Spleen (tissue), 11 donors: ENCODE measurements around the gene TGFBRAP1. TPM values are rescaled to one million over a fixed set of nuclear protein-coding genes. Genes with fewer than 3 reads are reported as not detected.
"Not testable (repeated sequence)": the region's sequence is repeated elsewhere in the genome, so short reads cannot be mapped to it uniquely, and the experiment has no call there.

ENCODE experiments used
- DNase-seq: peaks from one replicate; pipeline ENCODE4 v3.0.0-alpha.2; 2020
- H3K27ac ChIP-seq, 8 donors: fragments of 200-600 bp; sonication (generic) in 7 of 8; 1 replicate in 4 of 8; 2 replicates in 4 of 8; pipeline versions ENCODE4 v1.5.0 to v1.8.0; 2016 to 2021; ENCODE audit warnings: inconsistent platforms in 4 of 8, mild to moderate bottlenecking in 4 of 8, moderate library complexity in 1 of 8
- H3K27me3 ChIP-seq, 7 donors: fragments of 200-600 bp; sonication (generic) in 6 of 7; replicated peaks in 1 of 7; 1 replicate in 4 of 7; 2 replicates in 3 of 7; pipeline versions ENCODE4 v1.5.0 to v1.8.0; 2016 to 2021; ENCODE audit warnings: inconsistent platforms in 3 of 7, mild to moderate bottlenecking in 1 of 7
- H3K36me3 ChIP-seq, 6 donors: fragments of 200-600 bp; sonication (generic) in 5 of 6; 1 replicate in 4 of 6; 2 replicates in 2 of 6; pipeline versions ENCODE4 v1.5.0 to v1.8.0; 2016 to 2021; ENCODE audit warnings: inconsistent platforms in 2 of 6
- H3K4me1 ChIP-seq, 6 donors: fragments of 200-600 bp; sonication (generic) in 5 of 6; 1 replicate in 3 of 6; 2 replicates in 3 of 6; pipeline versions ENCODE4 v1.5.0 to v1.8.0; 2016 to 2021; ENCODE audit warnings: inconsistent platforms in 3 of 6
- H3K4me3 ChIP-seq, 8 donors: fragments of 200-600 bp; sonication (generic) in 7 of 8; 1 replicate in 4 of 8; 2 replicates in 4 of 8; pipeline versions ENCODE4 v1.5.0 to v1.8.0; 2016 to 2021; ENCODE audit warnings: inconsistent platforms in 4 of 8, mild to moderate bottlenecking in 4 of 8, moderate library complexity in 2 of 8
- H3K9me3 ChIP-seq, 8 donors: fragments of 200-600 bp; sonication (generic) in 7 of 8; 1 replicate in 4 of 8; 2 replicates in 4 of 8; pipeline versions ENCODE4 v1.5.0 to v1.8.0; 2016 to 2021; ENCODE audit warnings: inconsistent platforms in 4 of 8
- POLR2A ChIP-seq, 3 donors: fragments of 450-650 bp; IDR thresholded peaks; one replicate each; pipeline ENCODE4 v1.5.1; 2017; ENCODE audit warnings: antibody characterized with exemption in 3 of 3, mild to moderate bottlenecking in 1 of 3
- POLR2AphosphoS5 ChIP-seq, 3 donors: sonication (generic); formaldehyde crosslinking; IDR thresholded peaks; one replicate each; pipeline ENCODE4 v1.5.1; 2017; ENCODE audit warnings: antibody characterized with exemption in 3 of 3
- WGBS, 5 donors: extraction: QIAGEN DNeasy Blood & Tissue Kit in 3 of 5; methylation state at CpG; one replicate each; pipeline versions ENCODE4 v1.1.5 to v1.1.7; 2013 to 2018; 5-methylcytosine and 5-hydroxymethylcytosine counted together
- intact Hi-C: fragments of 100-400 bp; cut with DNase I; formaldehyde crosslinking; loops from one replicate; pipeline ENCODE4 v1.15.0; 2023; ENCODE audit warnings: low total_unique reads
- polyA plus RNA-seq, 3 donors: library from polyadenylated mRNA; stranded (reverse); fragments of 200-250 nt; gene quantifications; one replicate each; pipeline ENCODE4 v1.2.1, GENCODE V29; 2013
- total RNA-seq, 7 donors: library from RNA; depleted of rRNA in 3 of 7; stranded (reverse); fragments of >200 nt in 3 of 7; fragmentation: NEBNext Ultra II Directional in 4 of 7; extraction: Animal tissue kit (Norgen Biotek cat#: 25700) in 4 of 7; gene quantifications; one replicate each; pipeline versions ENCODE4 v1.1.0 to v1.2.1, GENCODE V29; 2016 to 2021
- TF ChIP-seq, protein P1 (sequence below), 11 experiments: fragments of 200-600 bp in 7 of 11; fragments of 450-650 bp in 4 of 11; sonication (generic) in 4 of 11; IDR thresholded peaks in 8 of 11; conservative IDR thresholded peaks in 3 of 11; 1 replicate in 7 of 11; 2 replicates in 4 of 11; pipeline versions ENCODE4 v1.4.0 to v1.8.0; 2016 to 2021; ENCODE audit warnings: antibody characterized with exemption in 11 of 11, inconsistent platforms in 4 of 11, mild to moderate bottlenecking in 1 of 11
- donor health status: healthy with polysubstance abuse.
- donor health status: DM: no; HTN: no; CAD: no; lungs with moderate emphysema.
- donor health status: DM: no; HTN: no; CAD: no.
- donor health status: Bipolar disorder and iron deficiency.
- donor health status: healthy.
- donor health status: DM: no; HTN: no; CAD: no.
- donor health status: DM: yes; HTN: yes; CAD: no.

The TGFBRAP1 gene
- total and polyA plus RNA-seq, 10 donors, result 4.6 to 32.7 (median 21.8) TPM

DNA sequence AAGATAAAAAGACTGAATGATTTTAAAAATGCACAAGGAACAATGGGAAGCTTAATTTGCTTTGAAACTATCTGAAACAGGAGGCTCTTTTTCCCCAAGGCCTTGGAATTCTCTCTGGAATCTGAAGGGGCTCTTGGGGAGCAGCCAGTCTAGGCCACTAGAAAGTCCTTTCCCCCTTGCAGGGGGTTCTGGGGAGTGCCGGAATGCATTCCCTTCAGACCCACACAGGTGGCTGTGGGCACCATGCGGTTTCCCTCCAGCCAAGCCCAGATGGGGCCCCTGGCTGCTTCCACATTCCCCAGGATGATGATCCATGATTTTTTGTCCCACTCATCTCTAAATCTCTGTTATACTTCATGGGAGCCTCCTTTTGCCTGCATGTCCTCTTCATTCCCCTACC, 77.3 kb downstream of the TGFBRAP1 start:
- no peak overlapping the region for H3K4me3 ChIP-seq
- 84 to 98% (median 94%) methylated on average over 2 of the region's 2 CpGs for WGBS, 5 donors
- H3K27me3 ChIP-seq, result no peaks in the 10 kb centered on the region
- no peak overlapping the region for H3K27ac ChIP-seq
- intact Hi-C loops, result no loop called here
- no peak for DNase-seq
- no peaks in the 10 kb centered on the region for H3K9me3 ChIP-seq
- peaks cover 0 to 8% (median 0%) of the 10 kb centered on the region in 6 donors for H3K4me1 ChIP-seq
- no peaks in the 10 kb centered on the region for H3K36me3 ChIP-seq
- TF ChIP-seq, protein P1, sequence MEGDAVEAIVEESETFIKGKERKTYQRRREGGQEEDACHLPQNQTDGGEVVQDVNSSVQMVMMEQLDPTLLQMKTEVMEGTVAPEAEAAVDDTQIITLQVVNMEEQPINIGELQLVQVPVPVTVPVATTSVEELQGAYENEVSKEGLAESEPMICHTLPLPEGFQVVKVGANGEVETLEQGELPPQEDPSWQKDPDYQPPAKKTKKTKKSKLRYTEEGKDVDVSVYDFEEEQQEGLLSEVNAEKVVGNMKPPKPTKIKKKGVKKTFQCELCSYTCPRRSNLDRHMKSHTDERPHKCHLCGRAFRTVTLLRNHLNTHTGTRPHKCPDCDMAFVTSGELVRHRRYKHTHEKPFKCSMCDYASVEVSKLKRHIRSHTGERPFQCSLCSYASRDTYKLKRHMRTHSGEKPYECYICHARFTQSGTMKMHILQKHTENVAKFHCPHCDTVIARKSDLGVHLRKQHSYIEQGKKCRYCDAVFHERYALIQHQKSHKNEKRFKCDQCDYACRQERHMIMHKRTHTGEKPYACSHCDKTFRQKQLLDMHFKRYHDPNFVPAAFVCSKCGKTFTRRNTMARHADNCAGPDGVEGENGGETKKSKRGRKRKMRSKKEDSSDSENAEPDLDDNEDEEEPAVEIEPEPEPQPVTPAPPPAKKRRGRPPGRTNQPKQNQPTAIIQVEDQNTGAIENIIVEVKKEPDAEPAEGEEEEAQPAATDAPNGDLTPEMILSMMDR (IDR thresholded peaks at IDR 0.05 in 8 of 11, conservative IDR thresholded peaks at IDR 0.05 in 3 of 11), result no peak
- TF ChIP-seq POLR2AphosphoS5 (IDR thresholded peaks at IDR 0.05), result no peak
- TF ChIP-seq POLR2A (IDR thresholded peaks at IDR 0.05), result no peak

DNA sequence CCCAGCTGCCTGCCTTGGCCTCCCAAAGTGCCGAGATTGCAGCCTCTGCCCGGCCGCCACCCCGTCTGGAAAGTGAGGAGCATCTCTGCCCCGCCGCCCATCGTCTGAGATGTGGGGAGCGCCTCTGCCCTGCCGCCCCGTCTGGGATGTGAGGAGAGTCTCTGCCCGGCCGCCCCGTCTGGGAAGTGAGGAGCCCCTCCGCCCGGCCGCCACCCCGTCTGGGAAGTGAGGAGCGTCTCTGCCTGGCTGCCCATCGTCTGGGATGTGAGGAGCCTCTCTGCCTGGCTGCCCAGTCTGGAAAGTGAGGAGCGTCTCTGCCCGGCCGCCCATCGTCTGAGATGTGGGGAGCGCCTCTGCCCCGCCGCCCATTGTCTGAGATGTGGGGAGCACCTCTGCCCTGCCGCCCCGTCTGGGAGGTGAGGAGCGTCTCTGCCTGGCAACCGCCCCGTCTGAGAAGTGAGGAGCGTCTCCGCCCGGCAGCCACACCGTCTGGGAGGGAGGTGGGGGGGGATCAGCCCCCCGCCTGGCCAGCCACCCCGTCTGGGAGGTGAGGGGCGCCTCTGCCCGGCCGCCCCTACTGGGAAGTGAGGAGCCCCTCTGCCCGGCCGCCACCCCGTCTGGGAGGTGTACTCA, 78.4 kb downstream of the TGFBRAP1 start:
- intact Hi-C loops, H3K27me3 ChIP-seq, DNase-seq, H3K9me3 ChIP-seq, H3K36me3 ChIP-seq, H3K4me3 ChIP-seq, H3K4me1 ChIP-seq, H3K27ac ChIP-seq: not testable (repeated sequence)
- 95 to 98% (median 96%) methylated on average over 24 to 43 of the region's 43 CpGs for WGBS, 5 donors

DNA sequence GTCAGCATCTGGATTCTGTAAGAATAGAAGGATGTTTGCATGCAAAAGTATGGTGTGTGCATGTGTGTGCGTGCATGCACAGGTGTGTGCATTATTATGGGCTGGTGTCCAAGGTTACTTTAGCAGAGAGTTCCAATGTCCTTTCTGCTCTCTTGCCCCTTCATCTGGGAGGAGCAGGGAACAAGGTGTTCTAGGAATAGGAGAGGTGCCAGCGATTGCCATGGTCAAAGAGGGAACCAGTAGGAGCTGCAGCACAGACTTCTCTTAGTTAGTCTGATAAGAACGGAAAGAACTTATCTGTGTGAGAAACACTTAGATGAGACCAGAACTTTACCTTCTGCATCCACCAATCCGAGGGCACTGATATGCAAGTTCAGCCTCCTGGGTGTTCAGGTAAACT, 79.6 kb downstream of the TGFBRAP1 start:
- no peaks in the 10 kb centered on the region for H3K27me3 ChIP-seq
- intact Hi-C loops, result no loop called here
- H3K4me3 ChIP-seq, result no peak overlapping the region
- H3K9me3 ChIP-seq, result no peaks in the 10 kb centered on the region
- TF ChIP-seq, protein P1 (IDR thresholded peaks at IDR 0.05 in 8 of 11, conservative IDR thresholded peaks at IDR 0.05 in 3 of 11), result no peak
- no peak for TF ChIP-seq POLR2A (IDR thresholded peaks at IDR 0.05)
- no peak for TF ChIP-seq POLR2AphosphoS5 (IDR thresholded peaks at IDR 0.05)
- H3K36me3 ChIP-seq, result no peaks in the 10 kb centered on the region
- H3K4me1 ChIP-seq, result peaks cover 0 to 8% (median 0%) of the 10 kb centered on the region in 6 donors
- DNase-seq, result no peak
- no peak overlapping the region for H3K27ac ChIP-seq
- 89 to 94% (median 93%) methylated on average over 4 of the region's 4 CpGs for WGBS, 5 donors

DNA sequence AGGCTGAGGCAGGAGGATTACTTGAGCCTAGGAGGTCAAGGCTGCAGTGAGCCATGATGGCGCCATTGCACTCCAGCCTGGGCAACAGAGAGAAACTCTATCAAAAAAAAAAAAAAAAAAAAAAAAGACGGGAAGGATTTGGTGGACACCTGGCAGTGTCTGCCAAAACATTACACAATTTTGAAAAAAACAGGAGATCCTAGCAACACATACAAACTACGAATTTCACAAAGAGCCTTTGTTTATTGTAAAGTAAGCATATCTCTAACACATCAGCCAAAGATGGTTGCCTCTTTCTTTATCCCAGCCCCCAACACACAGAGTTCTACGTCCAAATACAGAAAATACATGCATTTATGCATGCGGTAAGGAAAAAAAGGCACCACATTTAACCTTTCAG, 80.4 kb downstream of the TGFBRAP1 start:
- intact Hi-C loops, result no loop called here
- Histone ChIP-seq H3K4me3 (no peak overlapping the region), H3K4me1 (peaks cover 0 to 1% (median 0%) of the 10 kb centered on the region in 6 donors), H3K36me3 (no peaks in the 10 kb centered on the region), H3K27ac (no peak overlapping the region), H3K27me3 (no peaks in the 10 kb centered on the region), H3K9me3 (no peaks in the 10 kb centered on the region)
- no peak for DNase-seq
- WGBS, 5 donors, result 77 to 93% (median 89%) methylated on average over 5 of the region's 5 CpGs
- no peak for TF ChIP-seq POLR2AphosphoS5 (IDR thresholded peaks at IDR 0.05)
- no peak for TF ChIP-seq POLR2A (IDR thresholded peaks at IDR 0.05)
- TF ChIP-seq, protein P1 (IDR thresholded peaks at IDR 0.05 in 8 of 11, conservative IDR thresholded peaks at IDR 0.05 in 3 of 11), result no peak
